Daoy (cell line): ENCODE measurements around the gene CNBD2. TPM values are rescaled to one million over a fixed set of nuclear protein-coding genes. Genes with fewer than 3 reads are reported as not detected.
"Not testable (repeated sequence)": the region's sequence is repeated elsewhere in the genome, so short reads cannot be mapped to it uniquely, and the experiment has no call there.

ENCODE experiments used
- DNase-seq: peaks from one replicate; pipeline ENCODE4 v3.0.0-alpha.2; 2015; ENCODE audit warnings: low read depth
- total RNA-seq: library from RNA; depleted of rRNA; stranded (reverse); fragments of >200 nt; shearing (Covaris generic); gene quantifications from 2 replicates; pipeline ENCODE4 v1.2.3, GENCODE V29; 2014

The CNBD2 gene
- total RNA-seq, 1 experiment from 2014 or later = 8.1 TPM

DNA sequence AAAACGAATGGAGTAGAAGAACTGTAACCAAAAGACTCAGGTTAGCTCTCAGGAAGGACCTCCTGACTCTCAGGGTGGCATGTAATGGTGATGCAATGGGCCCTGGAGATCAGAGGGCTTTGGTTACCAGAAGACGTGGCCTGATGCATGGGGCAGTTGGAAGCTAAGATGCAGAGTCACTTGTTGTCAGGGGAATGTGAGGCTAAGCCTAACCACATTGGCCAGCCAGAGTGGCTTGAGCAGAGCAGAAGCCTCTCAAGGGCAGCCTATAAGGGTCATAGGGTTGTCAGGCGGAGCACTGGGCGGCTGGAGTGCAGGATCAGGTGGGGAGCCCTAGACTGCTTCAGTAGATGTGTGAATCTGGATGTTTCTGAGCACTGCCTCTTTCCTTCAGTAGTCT lies 5.9 kb downstream of the CNBD2 start:
- no peak for DNase-seq

DNA sequence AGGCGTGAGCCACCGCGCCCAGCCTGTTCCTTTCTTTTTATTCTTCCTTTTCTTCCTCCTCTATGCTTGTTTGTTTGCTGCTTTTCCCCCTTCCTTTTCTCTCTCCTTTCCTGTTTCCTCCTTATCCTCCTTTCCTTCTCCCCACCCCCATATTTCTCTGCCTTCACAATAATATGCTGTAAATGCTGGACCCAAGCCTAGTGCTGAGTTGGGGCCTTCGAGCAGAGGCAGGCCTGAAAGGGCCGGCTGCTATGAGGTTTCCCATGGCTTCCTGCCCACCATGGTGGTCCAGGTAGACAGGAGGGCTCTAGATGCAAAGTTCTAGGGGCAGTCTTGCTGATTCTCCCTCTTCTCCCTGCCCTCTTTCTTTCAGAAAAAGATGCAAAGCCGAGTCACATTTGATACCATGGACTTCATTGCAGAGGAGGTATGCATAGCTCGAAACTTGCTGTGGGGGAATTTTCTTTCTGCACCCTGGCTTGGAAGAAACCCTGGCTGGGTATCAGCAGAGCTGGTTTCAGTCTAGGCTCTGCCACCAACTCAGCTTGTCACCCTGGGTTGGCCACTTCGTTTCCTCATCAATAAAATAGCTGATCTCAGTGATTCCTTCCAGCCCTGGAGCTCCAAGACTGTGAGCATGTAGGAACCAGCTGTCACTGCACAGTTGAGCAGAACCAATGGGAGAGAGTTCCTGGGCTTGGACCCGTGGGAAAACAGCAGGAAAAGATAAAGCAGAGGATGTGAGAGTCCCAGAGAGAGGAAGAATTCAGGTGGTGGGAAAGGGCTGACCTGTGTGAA lies 7.4 kb downstream of the CNBD2 start:
- DNase-seq = no peak

DNA sequence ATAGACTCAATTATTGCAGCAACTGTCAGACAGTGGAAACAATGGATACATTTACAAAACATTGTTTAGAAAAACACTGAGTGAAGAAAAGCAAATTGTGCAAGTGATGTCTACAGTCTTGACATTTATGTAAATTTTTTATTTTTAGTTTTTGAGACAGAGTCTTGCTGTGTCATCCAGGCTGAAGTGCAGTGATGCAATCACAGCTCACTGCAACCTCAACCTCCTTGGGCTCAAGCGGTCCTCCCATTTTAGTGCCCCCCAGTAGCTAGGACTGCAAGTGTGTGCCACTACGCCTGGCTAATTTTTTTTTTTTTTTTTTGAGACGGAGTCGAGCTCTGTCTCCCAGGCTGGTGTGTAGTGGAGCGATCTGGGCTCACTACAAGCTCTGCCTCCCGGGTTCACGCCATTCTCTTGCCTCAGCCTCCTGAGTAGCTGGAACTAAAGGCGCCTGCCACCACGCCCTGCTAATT lies 9.7 kb downstream of the CNBD2 start:
- no peak for DNase-seq

DNA sequence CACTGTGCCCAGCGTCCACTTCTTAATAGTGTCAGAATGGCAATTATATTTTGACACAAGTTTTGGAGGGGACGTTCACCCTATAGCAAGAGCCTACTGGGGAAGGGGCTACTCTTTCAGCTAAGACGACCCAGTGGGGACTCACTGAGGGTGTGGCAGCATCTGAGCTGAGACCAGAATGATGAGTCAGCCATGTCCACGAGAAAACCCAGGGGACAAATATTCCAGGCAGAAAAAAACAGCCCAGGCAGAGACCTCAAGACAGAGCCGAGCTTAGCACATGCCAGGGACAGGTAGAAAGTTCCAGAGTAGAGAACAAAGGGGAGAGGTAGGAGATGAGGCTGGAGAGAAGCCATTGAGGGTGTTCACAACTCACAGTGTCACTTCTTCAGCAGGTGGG lies 11.2 kb downstream of the CNBD2 start:
- DNase-seq = no peak

DNA sequence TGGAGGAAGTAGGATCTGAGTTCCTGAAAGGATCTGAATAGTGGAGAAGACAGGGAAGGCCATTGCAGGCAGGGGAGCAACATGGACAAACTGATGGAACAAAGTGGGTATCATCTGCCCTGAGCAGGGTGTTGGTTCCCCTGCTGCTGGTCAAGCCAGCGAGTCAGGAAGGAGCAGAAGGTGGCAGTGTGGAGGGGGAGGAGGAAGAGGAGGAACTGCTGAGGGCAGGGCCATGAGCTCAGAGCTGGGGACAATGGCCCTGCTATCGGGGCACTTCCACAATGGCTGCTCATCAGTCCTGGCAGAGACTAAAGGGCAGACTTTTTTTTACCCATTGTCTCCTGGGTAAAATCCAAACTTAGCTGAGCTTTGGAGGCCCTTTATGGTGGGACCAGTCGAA lies 13.6 kb downstream of the CNBD2 start:
- DNase-seq = no peak

DNA sequence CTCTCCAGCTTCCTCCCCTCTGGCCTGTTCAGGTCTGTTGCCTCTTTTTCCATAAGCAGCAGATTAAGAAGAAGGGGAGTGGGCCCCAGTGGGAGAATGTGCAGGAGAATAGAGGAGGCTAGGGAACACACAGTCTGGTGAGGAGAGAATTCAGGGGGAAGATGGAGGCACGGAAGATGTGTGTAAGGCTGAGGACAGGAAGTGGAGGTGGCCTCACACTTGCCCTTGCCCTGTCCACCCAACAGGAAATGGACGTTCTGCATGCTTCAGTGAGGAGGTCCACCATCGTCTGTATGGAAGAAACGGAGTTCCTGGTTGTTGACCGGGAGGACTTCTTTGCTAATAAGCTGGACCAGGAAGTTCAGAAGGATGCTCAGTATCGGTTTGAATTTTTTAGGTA lies 16.0 kb downstream of the CNBD2 start:
- no peak for DNase-seq

DNA sequence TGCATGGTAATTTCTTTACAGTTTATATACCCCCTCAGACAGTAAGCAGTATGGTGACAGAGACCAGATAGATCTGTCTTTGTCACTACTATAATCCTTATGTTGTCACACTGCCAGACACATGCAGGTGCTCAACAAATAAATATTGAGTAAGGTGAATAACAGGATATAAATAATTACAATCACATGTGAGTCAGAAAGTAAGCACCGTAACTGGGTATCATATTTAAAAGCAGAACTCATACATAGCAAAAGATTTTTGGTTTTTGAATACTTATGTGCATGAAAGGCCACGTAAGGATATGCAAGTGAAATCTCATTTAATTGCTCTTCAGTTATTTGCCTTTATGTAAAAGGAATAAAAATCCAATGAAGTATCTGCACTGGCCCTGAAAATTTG lies 17.4 kb downstream of the CNBD2 start:
- DNase-seq = no peak

DNA sequence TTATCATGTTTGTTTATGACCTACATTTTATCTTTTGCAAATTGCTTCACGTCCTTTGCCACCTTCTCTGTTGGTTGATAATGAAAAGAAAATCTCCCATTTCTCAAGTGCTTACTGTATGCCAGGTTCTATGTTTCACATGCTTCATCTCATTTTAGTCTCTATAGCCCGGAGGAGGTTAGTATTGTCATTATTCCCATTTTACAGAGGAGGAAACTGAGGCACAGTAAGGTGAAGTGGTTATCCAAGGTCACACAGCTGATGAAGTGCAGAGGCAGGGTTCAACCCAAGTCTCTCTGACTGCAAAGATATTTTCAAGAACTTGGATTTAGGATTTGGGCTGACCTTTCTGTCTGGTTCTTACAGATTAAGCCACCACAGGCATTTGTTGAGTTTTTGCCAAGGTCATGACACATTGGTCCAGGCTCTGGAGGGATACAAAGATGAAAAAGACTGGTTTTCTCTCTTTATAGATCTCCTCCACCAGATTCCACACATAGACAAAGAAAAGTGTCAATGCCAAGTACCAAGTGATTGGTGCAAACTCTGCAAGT lies 20.6 kb downstream of the CNBD2 start:
- no peak for DNase-seq

DNA sequence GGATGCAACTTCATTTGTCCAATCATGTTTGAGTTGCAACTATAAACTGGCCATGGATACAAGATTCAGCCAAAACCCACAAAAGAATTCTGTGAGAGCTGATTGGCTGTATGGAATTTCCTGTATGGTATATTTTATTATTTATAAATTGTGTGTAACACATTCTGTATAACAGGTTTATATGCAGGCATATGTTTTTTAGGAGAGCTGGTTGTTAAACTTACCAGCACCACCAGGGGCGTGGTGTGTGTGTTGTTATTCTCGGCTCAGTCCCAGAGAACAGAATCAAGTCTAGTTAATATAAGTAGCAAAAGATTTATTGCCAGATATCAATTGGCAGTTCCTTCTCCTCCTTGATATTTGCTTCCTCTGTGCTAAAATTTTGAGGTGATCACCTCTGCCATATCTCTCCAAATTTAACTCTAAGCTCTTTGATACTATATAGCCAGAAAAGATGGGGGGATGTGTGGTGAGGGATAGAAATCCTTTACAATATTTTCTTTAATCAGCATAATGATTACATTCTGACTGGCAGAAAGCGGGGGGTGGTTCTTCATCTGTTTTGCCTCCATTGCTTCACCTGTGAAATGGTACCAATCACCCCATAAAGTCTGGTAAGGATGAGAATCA lies 22.9 kb downstream of the CNBD2 start:
- peak; percentile 16 for DNase-seq

DNA sequence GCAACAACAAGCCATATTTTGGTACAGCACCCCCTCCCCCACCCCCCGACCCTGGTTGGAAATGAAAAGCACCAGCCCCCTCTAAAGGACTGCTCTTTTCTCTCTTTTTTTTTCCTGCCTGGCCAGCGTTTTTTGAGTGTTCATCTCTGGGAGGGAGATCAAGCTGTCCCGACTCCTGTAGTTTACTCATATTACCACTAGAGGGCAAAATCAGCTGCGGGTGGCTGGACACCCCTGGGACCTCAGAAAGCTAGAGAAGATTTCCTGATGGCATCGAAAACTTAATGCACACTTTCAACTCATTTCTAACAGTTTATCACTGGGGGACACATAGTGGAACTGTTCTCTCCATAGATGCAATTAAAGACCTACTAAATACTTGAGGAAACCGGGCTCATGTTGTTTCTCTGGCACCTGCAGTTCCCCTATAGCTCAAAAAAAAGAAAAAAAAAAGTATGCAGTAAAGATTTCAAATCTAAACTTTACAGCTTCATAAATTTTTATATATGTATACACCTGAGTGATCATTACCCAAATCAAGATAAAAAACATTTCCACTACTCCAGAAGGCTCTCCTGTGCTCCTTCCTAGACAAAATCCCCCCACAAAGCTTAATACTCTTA lies 24.4 kb downstream of the CNBD2 start:
- peak; percentile 49 for DNase-seq

DNA sequence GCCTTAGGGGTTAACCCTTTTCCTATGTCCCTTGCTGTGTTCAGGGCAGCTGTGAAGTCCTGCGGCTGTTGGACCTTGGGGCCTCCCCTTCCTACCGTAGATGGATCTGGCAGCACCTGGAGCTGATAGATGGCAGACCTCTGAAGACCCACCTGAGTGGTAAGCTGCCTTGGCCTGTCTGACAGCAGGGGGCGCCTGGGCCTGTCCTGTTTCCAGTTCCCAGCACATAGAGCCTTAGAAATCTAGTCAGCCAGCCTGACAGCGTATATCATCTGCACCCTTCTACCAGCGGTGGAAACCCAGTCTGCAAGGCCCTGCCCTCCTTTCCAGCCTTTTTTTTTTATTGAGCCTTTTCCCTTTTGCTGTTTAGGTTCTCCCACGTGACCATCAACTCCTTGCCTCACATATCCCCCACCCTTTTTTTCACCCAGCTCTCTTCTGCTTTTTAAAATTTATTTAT lies 26.6 kb downstream of the CNBD2 start:
- peak; percentile 84 for DNase-seq

DNA sequence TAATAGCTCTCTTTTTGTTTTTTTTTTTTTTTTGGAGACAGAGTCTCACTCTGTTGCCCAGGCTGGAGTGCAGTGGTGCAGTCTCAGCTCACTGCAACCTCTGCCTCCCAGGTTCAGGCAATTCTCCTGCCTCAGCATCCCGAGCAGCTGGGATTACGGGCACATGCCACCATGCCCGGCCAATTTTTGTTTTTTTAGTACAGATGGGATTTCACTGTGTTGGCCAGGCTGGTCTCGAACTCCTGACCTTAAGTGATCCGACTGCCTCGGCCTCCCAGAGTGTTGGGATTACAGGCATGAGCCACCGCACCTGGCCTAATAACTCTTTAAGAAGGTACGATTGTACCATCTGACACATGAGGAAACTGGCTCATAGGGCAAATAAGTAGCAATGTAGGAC lies 28.1 kb downstream of the CNBD2 start:
- not testable (repeated sequence) for DNase-seq

DNA sequence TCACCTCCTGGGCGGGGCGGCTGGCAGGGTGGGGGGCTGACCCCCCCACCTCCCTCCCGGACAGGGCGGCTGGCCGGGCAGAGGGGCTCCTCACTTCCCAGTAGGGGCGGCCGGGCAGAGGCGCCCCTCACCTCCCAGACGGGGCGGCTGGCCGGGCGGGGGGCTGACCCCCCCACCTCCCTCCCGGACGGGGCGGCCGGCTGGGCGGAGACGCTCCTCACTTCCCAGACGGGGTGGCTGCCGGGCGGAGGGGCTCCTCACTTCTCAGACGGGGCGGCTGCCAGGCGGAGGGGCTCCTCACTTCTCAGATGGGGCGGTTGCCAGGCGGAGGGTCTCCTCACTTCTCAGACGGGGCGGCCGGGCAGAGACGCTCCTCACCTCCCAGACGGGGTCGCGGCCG lies 32.9 kb downstream of the CNBD2 start:
- not testable (repeated sequence) for DNase-seq

DNA sequence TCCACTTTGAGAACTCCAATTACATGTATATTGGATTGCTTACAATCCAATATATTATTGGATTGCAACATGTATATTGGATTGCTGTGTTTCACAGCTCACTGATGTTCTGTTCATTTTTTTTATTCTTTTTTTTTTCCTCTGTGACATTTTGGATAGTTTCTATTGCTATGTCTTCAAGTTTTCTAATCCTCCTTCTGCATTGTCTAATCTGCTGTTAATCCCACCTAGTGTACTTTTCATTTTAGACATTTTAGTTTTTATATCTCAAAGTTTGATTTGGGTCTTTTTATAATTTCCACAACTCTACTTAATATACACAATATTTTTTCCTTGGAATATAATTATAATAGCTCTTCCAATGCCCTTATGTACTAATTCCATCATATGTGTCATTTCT lies 34.5 kb downstream of the CNBD2 start:
- no peak for DNase-seq

DNA sequence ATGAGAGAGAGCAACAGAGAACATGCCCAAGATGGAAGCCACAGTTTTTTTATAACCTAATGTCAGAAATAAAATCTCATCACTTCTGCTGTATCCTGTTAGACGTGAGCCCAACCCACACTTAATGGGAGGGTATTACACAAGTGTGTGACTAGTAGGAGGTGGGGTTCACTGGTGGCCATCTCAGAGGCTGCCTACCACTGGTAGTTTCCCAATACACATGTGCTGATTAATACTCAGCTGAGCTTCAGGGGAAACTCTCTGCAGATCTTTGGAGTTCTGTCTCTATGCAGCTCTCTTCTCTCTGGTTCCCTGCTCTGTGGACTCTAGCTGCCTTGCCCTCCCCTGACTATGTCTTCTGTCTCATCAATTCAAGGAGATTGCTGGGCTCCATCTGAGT lies 35.7 kb downstream of the CNBD2 start:
- DNase-seq = no peak

DNA sequence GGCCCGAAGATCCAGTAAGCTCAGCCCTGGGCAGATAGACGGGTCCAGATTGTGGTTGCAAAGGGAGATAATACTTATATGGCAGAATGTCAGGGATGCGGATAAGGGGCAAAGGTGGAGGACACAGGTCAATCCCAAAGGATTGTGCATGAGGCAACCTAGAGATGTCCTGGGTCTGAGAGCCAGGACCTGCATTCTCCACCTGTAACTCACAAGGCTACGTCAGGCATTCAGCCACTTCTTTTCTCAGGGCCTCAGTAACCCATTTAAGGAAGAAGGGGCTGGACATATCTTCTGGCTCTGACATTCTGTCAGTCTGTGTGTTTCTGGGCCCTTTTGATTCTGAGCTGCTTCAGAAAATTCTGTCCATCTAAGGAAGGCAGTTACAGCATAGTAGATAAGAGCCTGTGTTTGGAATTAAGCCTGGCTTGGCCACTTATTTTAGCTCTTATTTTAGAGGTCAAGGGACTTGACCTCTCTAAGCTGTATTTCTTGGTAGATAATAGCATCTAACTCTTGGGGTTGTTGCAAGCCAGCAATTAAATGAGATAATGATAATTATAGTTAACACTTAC lies 40.2 kb downstream of the CNBD2 start:
- no peak for DNase-seq

DNA sequence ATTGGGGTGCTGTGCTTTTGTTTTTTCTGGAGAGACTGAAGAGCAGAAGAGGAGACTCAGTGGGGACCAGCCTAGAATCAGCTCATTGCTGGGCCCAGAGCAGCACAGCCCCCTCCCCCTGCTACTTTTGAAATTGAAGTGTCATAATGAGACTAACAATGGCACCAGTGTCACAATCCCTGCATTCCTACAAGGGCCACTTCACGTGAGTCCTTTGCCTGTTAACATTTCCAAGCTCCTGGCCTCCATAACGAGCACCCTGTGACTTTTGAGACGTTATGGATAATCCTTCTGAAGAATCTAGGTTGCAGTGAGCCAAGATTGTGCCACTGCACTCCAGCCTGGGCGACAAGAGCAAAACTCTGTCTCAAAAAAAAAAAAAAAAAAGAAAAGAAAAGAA lies 41.7 kb downstream of the CNBD2 start:
- DNase-seq = no peak

DNA sequence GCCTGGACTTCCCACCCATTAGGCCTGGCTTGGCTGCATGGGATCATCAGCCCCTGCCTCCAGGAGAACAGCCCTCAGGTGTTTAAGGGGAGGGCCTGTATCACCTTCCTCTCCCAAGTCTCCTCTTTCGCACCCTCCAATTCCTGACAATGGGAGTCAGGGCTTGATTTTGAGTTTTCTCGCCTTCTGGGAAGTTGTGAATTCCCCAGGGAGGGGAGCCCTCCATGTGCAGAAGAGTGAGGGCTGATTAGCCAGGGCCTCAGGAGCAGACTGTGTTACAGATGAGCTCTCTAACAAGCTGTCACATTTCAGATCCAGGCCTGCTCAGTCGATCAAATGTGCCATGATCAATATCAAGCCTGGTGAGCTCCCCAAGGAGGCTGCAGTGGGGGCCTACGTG lies 42.4 kb downstream of the CNBD2 start:
- DNase-seq = no peak

DNA sequence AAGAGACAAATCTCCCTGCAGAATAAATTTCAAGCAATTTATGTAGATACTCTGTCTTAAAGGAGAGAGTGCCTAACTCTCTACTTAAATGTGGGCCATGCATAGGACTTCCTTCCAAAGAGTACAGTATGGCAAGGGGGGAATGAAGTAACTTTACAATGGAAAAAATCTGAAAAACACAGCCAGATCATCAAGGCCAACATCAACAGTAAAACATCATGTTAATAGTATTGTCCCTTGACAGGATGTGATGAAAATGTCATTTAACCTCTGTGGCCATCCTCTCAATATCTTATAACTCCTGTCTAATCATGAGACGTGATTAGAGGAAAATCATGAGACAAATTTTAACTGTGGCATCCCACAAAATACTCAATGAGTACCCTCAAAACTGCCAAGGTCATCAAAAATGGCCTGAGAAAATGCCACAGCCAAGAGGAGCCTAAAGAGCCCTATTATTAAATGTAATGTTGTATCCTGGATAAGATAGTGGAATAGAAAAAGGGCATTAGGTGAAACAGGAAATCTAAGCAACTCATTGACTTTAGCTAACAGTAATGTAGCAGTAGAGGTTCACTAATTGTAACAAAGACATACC lies 47.5 kb downstream of the CNBD2 start:
- DNase-seq = no peak

DNA sequence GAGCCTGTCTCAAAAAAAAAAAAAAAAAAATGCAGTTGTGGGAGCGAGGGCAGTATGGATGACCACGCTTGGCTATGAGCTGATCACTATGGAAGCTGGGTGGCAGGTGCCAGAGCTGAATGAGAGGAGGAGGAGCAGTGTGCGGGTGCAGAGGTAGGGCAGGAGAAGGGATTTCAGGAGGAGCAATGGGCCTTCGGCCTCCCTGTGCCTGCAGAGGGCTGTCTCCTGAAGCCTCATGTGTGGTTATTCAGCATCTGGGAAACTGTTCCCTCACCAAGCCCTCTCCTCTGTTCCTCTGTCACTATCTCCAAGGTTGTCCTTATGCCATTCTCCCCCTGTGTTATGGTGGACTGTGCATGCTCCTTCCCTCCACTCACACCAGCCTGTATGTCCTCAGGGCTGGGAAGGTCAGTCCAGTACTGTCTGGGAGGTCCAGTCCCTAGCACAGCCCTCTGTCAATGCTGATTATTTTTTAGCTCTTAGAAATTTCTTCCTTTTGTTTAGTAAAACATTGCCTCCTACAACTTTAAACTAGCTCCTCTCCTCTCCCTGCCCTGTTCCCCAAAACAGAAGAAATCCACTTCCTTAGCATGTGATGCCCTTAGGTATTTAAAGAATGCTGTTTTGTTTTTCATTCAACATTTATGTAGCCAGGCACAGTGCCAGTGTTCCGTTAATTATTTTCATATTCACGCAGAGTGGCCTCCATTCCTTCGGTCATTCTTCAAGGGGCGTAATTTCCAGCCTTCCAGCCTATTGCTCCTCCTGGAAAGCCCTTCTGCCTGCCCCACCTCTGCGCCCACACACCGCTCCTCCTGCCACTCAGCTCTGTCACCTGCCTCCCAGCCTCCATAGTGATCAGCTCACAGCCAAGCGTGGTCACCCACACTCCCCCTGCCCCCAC lies 48.9 kb downstream of the CNBD2 start:
- peak; percentile 43 for DNase-seq
